Measurements from ENCODE around the gene ZMIZ1. TPM values are rescaled to one million over a fixed set of nuclear protein-coding genes. Genes with fewer than 3 reads are reported as not detected.

Gene ZMIZ1
- total and polyA plus RNA-seq, 4 donors = 18.3 to 80.2 (median 42.6) TPM

GRCh38 chr10:79126351-79127080, 57.8 kb downstream of the ZMIZ1 start:
- DNase-seq (no peak), ATAC-seq (ENCODE audit: insufficient read depth, low FRiP score) (no peak)
- 82 to 95% methylated on average over 5 to 6 of the region's 6 CpGs for WGBS, 2 donors
- TF ChIP-seq CTCF (IDR thresholded peaks at IDR 0.05; ENCODE audit: control extremely low read depth, extremely low read depth) = no peak
- Histone ChIP-seq H3K27ac (ENCODE audit: low read depth in 1 of 2, low read length in 1 of 2) (peak overlapping the region; percentile 26 to 40), H3K4me3 (no peak overlapping the region), H3K36me3 (ENCODE audit: control insufficient read depth in 4 of 4, insufficient read depth in 4 of 4, low read length in 4 of 4) (peaks cover 0 to 40% (median 18%) of the 10 kb centered on the region in 4 donors), H3K9me3 (ENCODE audit: control insufficient read depth in 4 of 4, insufficient read depth in 3 of 4, low read length in 3 of 4) (no peaks in the 10 kb centered on the region), H3K27me3 (ENCODE audit: control insufficient read depth in 3 of 3, insufficient read depth in 3 of 3, low read length in 2 of 3) (no peaks in the 10 kb centered on the region), H3K9ac (ENCODE audit: insufficient read depth in 1 of 2, low read length in 2 of 2) (no peak overlapping the region), H3K4me1 (ENCODE audit: control insufficient read depth in 5 of 5, insufficient read depth in 5 of 5, low read length in 5 of 5) (peaks cover 0 to 32% (median 11%) of the 10 kb centered on the region in 5 donors)

GRCh38 chr10:79127151-79127961, 58.6 kb downstream of the ZMIZ1 start:
- H3K9me3 ChIP-seq (ENCODE audit: control insufficient read depth in 4 of 4, insufficient read depth in 3 of 4, low read length in 3 of 4) = no peaks in the 10 kb centered on the region
- no peak for TF ChIP-seq CTCF (IDR thresholded peaks at IDR 0.05; ENCODE audit: control extremely low read depth, extremely low read depth)
- H3K9ac ChIP-seq (ENCODE audit: insufficient read depth in 1 of 2, low read length in 2 of 2) = no peak overlapping the region
- peak; percentile 69 for ATAC-seq (ENCODE audit: insufficient read depth, low FRiP score)
- H3K4me1 ChIP-seq (ENCODE audit: control insufficient read depth in 5 of 5, insufficient read depth in 5 of 5, low read length in 5 of 5) = peaks cover 0 to 37% (median 14%) of the 10 kb centered on the region in 5 donors
- peaks cover 0 to 41% (median 18%) of the 10 kb centered on the region in 4 donors for H3K36me3 ChIP-seq (ENCODE audit: control insufficient read depth in 4 of 4, insufficient read depth in 4 of 4, low read length in 4 of 4)
- no peak overlapping the region for H3K4me3 ChIP-seq
- no peaks in the 10 kb centered on the region for H3K27me3 ChIP-seq (ENCODE audit: control insufficient read depth in 3 of 3, insufficient read depth in 3 of 3, low read length in 2 of 3)
- H3K27ac ChIP-seq (ENCODE audit: low read depth in 1 of 2, low read length in 1 of 2) = peak overlapping the region; percentile 26 to 40
- WGBS, 2 donors = 30 to 43% methylated on average over 15 to 16 of the region's 16 CpGs
- DNase-seq = peak in 2 of 3 donors; percentile 56 to 77

DNA sequence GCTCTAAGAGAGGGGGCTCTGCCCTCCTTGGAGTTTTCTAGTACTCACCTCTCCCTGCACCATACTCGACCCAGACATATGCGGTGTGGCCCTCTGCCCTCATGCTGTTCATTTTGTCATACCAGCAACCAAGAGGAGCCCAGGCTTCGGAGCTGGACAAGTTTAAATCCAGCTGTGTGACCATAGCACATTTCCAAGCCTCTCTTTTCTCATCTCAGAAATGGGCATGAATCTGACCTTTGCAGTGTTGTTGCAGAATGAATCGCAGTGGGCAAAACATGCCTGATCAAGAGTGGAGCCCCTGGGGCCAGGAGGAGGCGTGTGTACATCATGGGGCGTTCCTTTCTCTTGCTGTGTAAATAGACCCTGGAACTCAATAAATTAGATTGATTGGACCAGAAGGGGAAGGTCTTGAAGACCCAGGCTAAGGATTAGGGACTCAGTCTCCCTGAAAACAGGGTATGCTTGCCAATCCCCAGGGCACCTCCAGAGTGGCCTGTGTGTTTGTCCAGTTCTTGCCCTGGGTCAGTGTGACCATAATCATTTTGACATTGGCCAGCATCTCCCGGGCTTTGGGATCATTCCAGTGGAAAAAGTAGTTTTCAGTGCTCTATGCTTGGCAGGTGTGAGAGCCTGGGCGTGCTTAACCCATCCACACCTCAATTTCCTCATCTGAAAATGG, 59.6 kb downstream of the ZMIZ1 start:
- no peaks in the 10 kb centered on the region for H3K9me3 ChIP-seq (ENCODE audit: control insufficient read depth in 4 of 4, insufficient read depth in 3 of 4, low read length in 3 of 4)
- H3K27ac ChIP-seq (ENCODE audit: low read depth in 1 of 2, low read length in 1 of 2) = peak overlapping the region; percentile 26 to 27
- H3K4me1 ChIP-seq (ENCODE audit: control insufficient read depth in 5 of 5, insufficient read depth in 5 of 5, low read length in 5 of 5) = peaks cover 8 to 47% (median 20%) of the 10 kb centered on the region in 5 donors
- no peak overlapping the region for H3K9ac ChIP-seq (ENCODE audit: insufficient read depth in 1 of 2, low read length in 2 of 2)
- H3K27me3 ChIP-seq (ENCODE audit: control insufficient read depth in 3 of 3, insufficient read depth in 3 of 3, low read length in 2 of 3) = no peaks in the 10 kb centered on the region
- WGBS, 2 donors = 79 to 80% methylated on average over 8 of the region's 8 CpGs
- DNase-seq (no peak), ATAC-seq (ENCODE audit: insufficient read depth, low FRiP score) (no peak)
- TF ChIP-seq CTCF (IDR thresholded peaks at IDR 0.05; ENCODE audit: control extremely low read depth, extremely low read depth) = no peak
- no peak overlapping the region for H3K4me3 ChIP-seq
- peaks cover 0 to 34% (median 18%) of the 10 kb centered on the region in 4 donors for H3K36me3 ChIP-seq (ENCODE audit: control insufficient read depth in 4 of 4, insufficient read depth in 4 of 4, low read length in 4 of 4)

Data from lung (tissue), 12 donors.